GM19372 (cell line): ENCODE results near the gene TMEM144.

Source experiments
- ATAC-seq: cut with Tn5 transposase; IDR thresholded peaks from one replicate; pipeline ENCODE4 v1.9.1; 2021; ENCODE audit warnings: mild to moderate bottlenecking, low read depth, moderate library complexity; ENCODE audit not compliant: unreplicated experiment

TMEM144 gene

GRCh38 chr4:158291334-158292055 lies 81.2 kb downstream of the TMEM144 start:
- ATAC-seq: no peak

DNA sequence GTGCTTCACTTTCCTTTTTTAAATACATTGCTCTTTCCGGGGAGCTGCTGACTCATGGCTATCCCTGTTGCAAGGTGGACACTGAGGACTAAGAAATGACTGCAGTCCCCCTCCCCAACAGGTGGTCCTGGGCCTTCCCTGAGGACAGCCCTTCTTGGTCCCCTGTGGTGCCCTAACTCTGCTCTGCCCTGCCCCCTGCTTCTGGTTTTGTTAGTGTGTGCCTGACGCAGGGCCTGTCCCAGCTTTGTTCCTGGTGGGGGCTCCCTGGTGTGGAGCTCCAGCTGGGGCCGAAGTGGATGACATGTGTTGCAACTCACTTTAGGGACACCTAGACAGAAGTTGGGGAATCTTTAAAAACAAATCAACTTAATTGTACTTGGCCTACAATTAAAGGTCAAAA lies 81.9 kb downstream of the TMEM144 start:
- ATAC-seq: no peak

- no peak for ATAC-seq
These were observed 84.8 kb downstream of the TMEM144 start for GRCh38 chr4:158295053-158295452.

DNA sequence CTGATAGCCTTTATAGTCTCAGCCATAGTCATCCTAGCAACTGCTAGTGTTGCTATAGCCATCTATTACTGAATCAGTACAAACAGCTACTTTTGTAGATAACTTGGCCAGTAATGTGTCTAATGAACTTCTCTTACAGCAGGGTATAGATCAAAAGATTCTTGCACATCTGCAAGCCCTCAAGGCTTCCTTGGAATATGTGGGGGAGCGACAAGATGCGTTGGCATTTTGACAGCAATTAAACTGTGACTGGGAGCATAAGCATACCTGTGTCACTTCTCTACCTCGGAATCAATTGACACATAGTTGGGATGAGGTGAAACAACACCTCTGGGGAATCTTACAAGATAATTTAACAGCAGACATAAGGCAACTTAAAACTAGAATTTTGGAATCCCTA lies 87.6 kb downstream of the TMEM144 start:
- no peak for ATAC-seq

GRCh38 chr4:158299459-158300007 lies 89.2 kb downstream of the TMEM144 start:
- no peak for ATAC-seq

- ATAC-seq: no peak
These were observed 89.7 kb downstream of the TMEM144 start for GRCh38 chr4:158300012-158300411.

DNA sequence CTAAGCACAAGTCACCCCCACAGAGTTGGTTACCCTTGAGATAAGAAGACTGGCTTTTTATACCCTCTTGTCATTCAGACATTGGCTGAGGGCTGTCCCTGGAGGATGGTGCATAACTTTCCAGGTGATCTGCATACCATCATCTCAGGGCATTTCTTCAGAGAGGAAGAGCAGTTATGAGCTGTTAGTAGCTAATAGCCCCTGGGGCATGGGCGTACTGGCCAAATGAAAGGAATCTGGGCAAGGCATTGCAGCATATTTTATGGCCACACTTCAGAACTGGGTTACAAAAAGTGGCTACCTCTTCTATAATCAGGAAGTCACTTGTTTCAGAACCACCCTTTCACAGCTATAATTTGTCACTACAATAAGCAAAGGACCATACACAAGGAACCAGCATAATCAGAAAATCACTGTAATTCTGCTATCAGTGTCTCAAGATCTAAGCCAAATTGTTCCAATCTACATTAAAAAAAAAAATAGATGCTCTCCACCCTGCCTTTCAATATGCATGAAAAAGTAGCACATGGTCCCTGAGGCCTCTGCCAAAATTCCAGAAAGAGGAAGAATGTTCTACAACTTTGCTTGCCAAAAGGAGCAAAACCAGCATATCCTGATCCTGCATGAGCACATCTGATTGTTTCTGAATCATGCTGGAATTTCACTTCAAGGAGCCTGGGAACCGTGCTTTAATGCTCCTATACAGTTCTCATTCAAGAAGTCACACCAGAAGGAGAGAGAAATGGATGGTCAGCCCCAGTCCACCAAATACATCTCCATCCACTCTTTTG lies 92.0 kb downstream of the TMEM144 start:
- no peak for ATAC-seq

DNA sequence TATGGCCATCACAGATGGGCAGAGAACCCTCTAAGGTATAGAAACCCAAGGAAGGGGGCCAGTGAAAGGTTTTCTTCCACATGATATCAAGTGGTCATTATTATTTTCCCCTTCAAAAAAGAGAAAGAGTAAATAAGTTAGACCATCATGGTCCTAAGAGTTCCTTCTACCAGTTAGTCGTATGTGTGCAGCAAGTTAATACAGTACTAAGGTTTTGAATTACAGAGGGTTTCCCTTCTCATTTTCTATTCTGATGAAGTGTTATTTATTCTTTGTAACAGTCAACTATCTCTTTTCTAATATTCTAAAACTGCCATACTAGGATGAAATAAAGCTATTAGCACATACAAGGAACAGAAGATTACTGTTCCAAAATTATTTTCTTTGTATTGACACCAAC lies 94.4 kb downstream of the TMEM144 start:
- ATAC-seq: no peak
